ENCODE results near the gene MTOR.
"Not testable (repeated sequence)": the region's sequence is repeated elsewhere in the genome, so short reads cannot be mapped to it uniquely, and the experiment has no call there.

The MTOR gene

DNA sequence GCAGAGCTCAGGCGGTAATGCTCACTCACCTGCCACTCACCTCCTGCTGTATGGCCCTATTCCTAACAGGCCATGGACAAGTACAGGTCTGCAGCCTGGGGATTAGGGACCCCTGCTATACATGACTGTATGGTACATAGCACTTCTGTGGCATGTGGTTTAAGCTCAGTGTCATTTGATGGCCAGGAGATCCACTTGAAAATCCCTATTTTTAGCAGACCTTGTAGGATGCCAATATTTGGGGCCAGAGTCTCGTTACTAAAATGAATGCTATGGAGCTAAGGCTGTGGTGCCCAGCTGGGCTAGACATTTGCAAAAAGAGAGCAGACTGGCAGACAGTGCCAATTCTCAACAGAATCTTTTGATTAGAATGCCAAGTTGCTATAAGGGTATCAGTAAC, 74.9 kb downstream of the MTOR start:
- TF ChIP-seq ZFX (IDR thresholded peaks at IDR 0.05) = no peak
- TF ChIP-seq, protein P1, sequence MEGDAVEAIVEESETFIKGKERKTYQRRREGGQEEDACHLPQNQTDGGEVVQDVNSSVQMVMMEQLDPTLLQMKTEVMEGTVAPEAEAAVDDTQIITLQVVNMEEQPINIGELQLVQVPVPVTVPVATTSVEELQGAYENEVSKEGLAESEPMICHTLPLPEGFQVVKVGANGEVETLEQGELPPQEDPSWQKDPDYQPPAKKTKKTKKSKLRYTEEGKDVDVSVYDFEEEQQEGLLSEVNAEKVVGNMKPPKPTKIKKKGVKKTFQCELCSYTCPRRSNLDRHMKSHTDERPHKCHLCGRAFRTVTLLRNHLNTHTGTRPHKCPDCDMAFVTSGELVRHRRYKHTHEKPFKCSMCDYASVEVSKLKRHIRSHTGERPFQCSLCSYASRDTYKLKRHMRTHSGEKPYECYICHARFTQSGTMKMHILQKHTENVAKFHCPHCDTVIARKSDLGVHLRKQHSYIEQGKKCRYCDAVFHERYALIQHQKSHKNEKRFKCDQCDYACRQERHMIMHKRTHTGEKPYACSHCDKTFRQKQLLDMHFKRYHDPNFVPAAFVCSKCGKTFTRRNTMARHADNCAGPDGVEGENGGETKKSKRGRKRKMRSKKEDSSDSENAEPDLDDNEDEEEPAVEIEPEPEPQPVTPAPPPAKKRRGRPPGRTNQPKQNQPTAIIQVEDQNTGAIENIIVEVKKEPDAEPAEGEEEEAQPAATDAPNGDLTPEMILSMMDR (conservative IDR thresholded peaks at IDR 0.05) = no peak
- H3K27ac ChIP-seq = no peak overlapping the region

DNA sequence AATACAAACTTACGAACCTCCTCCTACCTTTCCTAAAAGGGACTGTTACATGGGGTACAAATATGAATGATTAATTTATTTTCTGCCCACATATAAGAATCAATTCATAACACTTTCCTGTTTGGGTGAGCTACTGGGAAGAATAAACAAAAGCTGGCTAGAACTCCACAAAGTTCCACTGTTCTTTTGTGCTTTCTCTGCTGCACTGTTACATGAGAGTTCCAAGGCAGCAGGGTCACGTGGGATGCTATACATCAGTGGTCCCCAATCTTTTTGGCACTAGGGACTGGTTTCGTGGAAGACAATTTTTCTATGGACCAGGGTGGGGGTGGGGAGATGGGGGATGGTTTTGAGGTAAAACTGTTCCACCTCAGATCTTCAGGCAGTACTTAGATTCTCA, 75.4 kb downstream of the MTOR start:
- no peak for TF ChIP-seq ZFX (IDR thresholded peaks at IDR 0.05)
- TF ChIP-seq, protein P1 (conservative IDR thresholded peaks at IDR 0.05) = no peak
- no peak overlapping the region for H3K27ac ChIP-seq

DNA sequence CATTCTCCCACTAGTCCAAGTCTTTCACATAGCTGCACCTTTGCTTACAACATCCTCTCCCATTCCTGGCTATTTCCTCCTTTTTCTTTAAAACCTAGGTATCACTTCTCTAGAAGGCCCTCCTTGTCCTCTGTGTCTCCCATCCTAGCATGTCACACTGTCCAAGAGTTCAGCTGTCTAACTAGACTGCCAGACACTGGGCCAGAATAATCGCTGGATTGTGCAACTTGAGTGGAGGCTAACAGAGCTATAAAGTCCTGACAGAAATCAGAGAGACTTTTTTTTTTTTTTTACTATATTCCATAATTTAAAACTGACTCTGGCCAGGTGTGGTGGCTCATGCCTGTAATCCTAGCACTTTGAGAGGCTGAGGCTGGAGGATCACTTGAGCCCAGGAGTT, 77.4 kb downstream of the MTOR start:
- H3K27ac ChIP-seq = no peak overlapping the region
- TF ChIP-seq, protein P1 (conservative IDR thresholded peaks at IDR 0.05) = no peak
- TF ChIP-seq ZFX (IDR thresholded peaks at IDR 0.05) = no peak

DNA sequence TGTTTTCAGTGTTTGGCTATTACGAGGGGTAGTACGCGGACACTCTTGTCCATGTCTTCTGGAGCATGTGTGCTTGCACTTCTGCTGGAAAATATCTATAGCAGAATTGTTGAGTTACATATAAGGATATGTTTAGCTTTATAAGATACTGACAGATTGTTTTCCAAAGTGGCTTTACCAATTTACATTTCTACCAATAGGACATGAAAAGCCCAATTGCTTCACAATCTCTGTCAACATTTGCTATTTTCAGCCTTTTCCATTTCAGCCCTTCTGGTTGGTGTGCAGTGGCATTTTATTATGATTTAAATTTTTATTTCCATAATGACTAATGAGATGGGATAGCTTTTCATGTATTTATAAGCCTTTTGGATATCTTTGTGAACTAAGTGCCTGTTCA, 79.5 kb downstream of the MTOR start:
- TF ChIP-seq, protein P1 (conservative IDR thresholded peaks at IDR 0.05) = no peak
- TF ChIP-seq ZFX (IDR thresholded peaks at IDR 0.05) = no peak

DNA sequence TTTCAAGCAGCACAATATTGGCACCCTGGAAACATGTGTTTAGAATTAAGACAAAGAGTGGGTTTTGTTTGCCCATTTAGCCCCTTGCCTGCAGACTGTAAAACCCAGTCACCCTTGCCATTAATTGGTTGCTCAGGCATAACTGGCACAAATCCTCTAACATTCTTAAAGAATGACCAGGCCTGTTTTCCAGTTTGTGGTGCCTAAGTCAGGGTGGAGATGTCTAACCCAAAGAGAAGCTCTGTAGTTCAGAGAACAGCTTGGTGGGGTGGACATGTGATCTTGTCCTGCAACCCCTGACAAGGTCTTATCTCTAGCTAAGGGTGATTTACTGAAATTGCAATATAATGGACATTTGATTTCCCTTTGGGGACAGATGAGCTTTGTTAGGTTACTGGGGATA, 82.0 kb downstream of the MTOR start:
- no peak overlapping the region for H3K27ac ChIP-seq
- TF ChIP-seq ZFX (IDR thresholded peaks at IDR 0.05) = no peak
- TF ChIP-seq, protein P1 (conservative IDR thresholded peaks at IDR 0.05) = no peak

More for the DNA sequence above, 79.5 kb downstream of the MTOR start:
- H3K27ac ChIP-seq = no peak overlapping the region

DNA sequence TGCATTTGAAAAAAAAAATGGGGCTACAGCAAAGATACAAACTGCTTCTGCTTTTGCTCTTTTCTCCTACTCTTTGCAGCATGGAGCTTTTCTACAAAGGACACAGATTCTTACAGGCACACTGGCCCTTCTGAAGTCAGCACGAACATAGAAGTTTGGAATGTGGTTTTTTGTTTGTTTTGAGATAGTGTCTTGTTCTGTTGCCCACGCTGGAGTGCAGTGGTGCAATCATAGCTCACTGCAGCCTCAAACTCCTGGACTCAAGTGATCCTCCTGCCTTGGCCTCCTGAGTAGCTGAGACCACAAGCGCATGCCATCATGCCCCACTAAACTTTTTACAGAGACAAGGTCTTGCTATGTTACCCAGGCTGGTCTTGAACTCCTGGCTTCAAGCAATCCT, 82.6 kb downstream of the MTOR start:
- not testable (repeated sequence) for H3K27ac ChIP-seq

DNA sequence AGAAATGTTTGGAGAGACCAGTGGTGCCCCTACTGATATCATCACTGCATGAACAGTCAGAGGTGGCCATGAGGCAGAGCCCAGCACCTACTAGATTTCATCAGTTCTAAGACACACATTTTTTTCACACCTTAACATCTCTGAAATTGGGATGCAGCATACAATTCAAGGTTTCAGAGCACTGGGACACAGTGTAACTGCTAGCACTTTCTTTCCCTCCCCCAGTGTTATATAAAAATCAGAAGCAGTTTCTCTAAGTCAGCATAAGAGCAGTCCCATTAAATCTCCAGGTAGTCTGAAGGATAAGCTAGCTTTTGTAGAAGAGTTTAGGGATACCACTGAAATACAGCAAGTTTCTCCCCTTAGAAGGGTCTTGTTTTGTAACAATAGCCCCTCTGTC, 83.2 kb downstream of the MTOR start:
- H3K27ac ChIP-seq = no peak overlapping the region
- no peak for TF ChIP-seq ZFX (IDR thresholded peaks at IDR 0.05)
- TF ChIP-seq, protein P1 (conservative IDR thresholded peaks at IDR 0.05) = no peak
